H9 (cell line): Measurements from ENCODE around the gene SLC28A3. TPM values are rescaled to one million over a fixed set of nuclear protein-coding genes. Genes with fewer than 3 reads are reported as not detected.

ENCODE experiments used
- DNase-seq: peaks from one replicate; pipeline ENCODE4 v3.0.0-alpha.2; 2017
- H2AFZ ChIP-seq: one replicate; pipeline ENCODE4 v1.6.1; 2013; ENCODE audit warnings: mild to moderate bottlenecking, low read length, control low read depth, moderate library complexity
- H2AK5ac ChIP-seq: 2 replicates; pipeline ENCODE4 v1.6.1; 2013; ENCODE audit warnings: low read length, control low read depth, mixed read lengths; ENCODE audit not compliant: insufficient read length
- H2BK120ac ChIP-seq: one replicate; pipeline ENCODE4 v1.6.1; 2013; ENCODE audit warnings: low read depth, mild to moderate bottlenecking, low read length, control low read depth, inconsistent platforms; ENCODE audit not compliant: poor library complexity, severe bottlenecking
- H2BK12ac ChIP-seq: 2 replicates; pipeline ENCODE4 v1.6.1; 2013; ENCODE audit warnings: low read length, control low read depth, mixed read lengths, low read depth; ENCODE audit not compliant: insufficient read length
- H2BK15ac ChIP-seq: 2 replicates; pipeline ENCODE4 v1.6.1; 2013; ENCODE audit warnings: low read depth, low read length, control low read depth
- H2BK20ac ChIP-seq: one replicate; pipeline ENCODE4 v1.6.1; 2013; ENCODE audit warnings: low read depth, mild to moderate bottlenecking, low read length, control low read depth, inconsistent platforms; ENCODE audit not compliant: poor library complexity, severe bottlenecking
- H2BK5ac ChIP-seq: 2 replicates; pipeline ENCODE4 v1.6.1; 2013; ENCODE audit warnings: low read length, control low read depth, mixed read lengths; ENCODE audit not compliant: insufficient read length
- H3K14ac ChIP-seq: 2 replicates; pipeline ENCODE4 v1.6.1; 2013; ENCODE audit warnings: low read length, control low read depth; ENCODE audit not compliant: insufficient read depth
- H3K18ac ChIP-seq: 2 replicates; pipeline ENCODE4 v1.6.1; 2013; ENCODE audit warnings: low read depth, mild to moderate bottlenecking, mixed read lengths, low read length, control low read depth; ENCODE audit not compliant: insufficient read length
- H3K23ac ChIP-seq: 2 replicates; pipeline ENCODE4 v1.6.1; 2013; ENCODE audit warnings: low read length, control low read depth, mixed read lengths, low read depth; ENCODE audit not compliant: insufficient read length
- H3K23me2 ChIP-seq: 2 replicates; pipeline ENCODE4 v1.6.1; 2013; ENCODE audit warnings: low read depth, mild to moderate bottlenecking, mixed read lengths, low read length, control low read depth; ENCODE audit not compliant: insufficient read length, poor library complexity, severe bottlenecking
- H3K27ac ChIP-seq: 2 replicates; pipeline ENCODE4 v1.5.1; 2013; ENCODE audit warnings: low read length, control low read depth, mixed read lengths, low read depth; ENCODE audit not compliant: insufficient read length
- H3K27me3 ChIP-seq: 2 replicates; pipeline ENCODE4 v1.6.1; 2013; ENCODE audit warnings: low read length, control low read depth, inconsistent platforms; ENCODE audit not compliant: insufficient read depth
- H3K4ac ChIP-seq: 2 replicates; pipeline ENCODE4 v1.6.1; 2013; ENCODE audit warnings: low read depth, mild to moderate bottlenecking, control low read depth, inconsistent platforms, low read length, moderate library complexity
- H3K4me1 ChIP-seq: 2 replicates; pipeline ENCODE4 v1.6.1; 2013; ENCODE audit warnings: low read length, control low read depth, inconsistent platforms; ENCODE audit not compliant: insufficient read depth
- H3K4me2 ChIP-seq: 2 replicates; pipeline ENCODE4 v1.6.1; 2013; ENCODE audit warnings: low read length, control low read depth, mixed read lengths; ENCODE audit not compliant: insufficient read length, insufficient read depth
- H3K56ac ChIP-seq: 2 replicates; pipeline ENCODE4 v1.6.1; 2013; ENCODE audit warnings: low read depth, mild to moderate bottlenecking, mixed read lengths, low read length, control low read depth; ENCODE audit not compliant: insufficient read length
- H3K79me1 ChIP-seq: 2 replicates; pipeline ENCODE4 v1.6.1; 2013; ENCODE audit warnings: low read depth, mild to moderate bottlenecking, moderate library complexity, low read length, control low read depth, inconsistent platforms; ENCODE audit not compliant: insufficient read depth, poor library complexity, severe bottlenecking
- H3K79me2 ChIP-seq: 2 replicates; pipeline ENCODE4 v1.6.1; 2013; ENCODE audit warnings: low read length, control low read depth, inconsistent platforms; ENCODE audit not compliant: insufficient read depth
- H3K9ac ChIP-seq: 2 replicates; pipeline ENCODE4 v1.6.1; 2013; ENCODE audit warnings: low read length, control low read depth, mixed read lengths; ENCODE audit not compliant: insufficient read length; ENCODE audit errors: extremely low read depth
- H3K9me3 ChIP-seq: one replicate; pipeline ENCODE4 v1.6.1; 2013; ENCODE audit warnings: low read depth, low read length, inconsistent platforms; ENCODE audit not compliant: control insufficient read depth
- H3T11ph ChIP-seq: one replicate; pipeline ENCODE4 v1.6.1; 2013; ENCODE audit warnings: mild to moderate bottlenecking, low read length, control low read depth, inconsistent platforms
- H4K20me1 ChIP-seq: one replicate; pipeline ENCODE4 v1.6.1; 2013; ENCODE audit not compliant: control insufficient read depth, insufficient read length, insufficient read depth
- H4K5ac ChIP-seq: 2 replicates; pipeline ENCODE4 v1.6.1; 2013; ENCODE audit warnings: low read depth, mild to moderate bottlenecking, mixed read lengths, low read length, control low read depth; ENCODE audit not compliant: insufficient read length
- H4K8ac ChIP-seq: replicated peaks from 2 replicates; pipeline ENCODE4 v1.6.1; 2013; ENCODE audit warnings: low read length, control low read depth, mixed read lengths, low read depth; ENCODE audit not compliant: insufficient read length
- H4K91ac ChIP-seq: 2 replicates; pipeline ENCODE4 v1.6.1; 2013; ENCODE audit warnings: low read depth, mild to moderate bottlenecking, moderate library complexity, mixed read lengths, low read length, control low read depth; ENCODE audit not compliant: insufficient read length
- H3K27ac Mint-ChIP-seq, 3 experiments: 2 replicates in 2 of 3; 3 replicates in 1 of 3; pipeline ENCODE4 v1.8.0; 2020 to 2021; ENCODE audit warnings: mixed read lengths in 3 of 3, mild to moderate bottlenecking in 1 of 3, moderate library complexity in 1 of 3
- H3K27me3 Mint-ChIP-seq: 2 replicates; pipeline ENCODE4 v1.8.0; 2021; ENCODE audit warnings: low read depth, mild to moderate bottlenecking, moderate library complexity, mixed read lengths
- H3K36me3 Mint-ChIP-seq, 3 experiments: 2 replicates in 2 of 3; 3 replicates in 1 of 3; pipeline ENCODE4 v1.8.0; 2020 to 2021; ENCODE audit warnings: low read depth in 3 of 3, mixed read lengths in 3 of 3; ENCODE audit not compliant: insufficient read depth in 1 of 3
- H3K4me1 Mint-ChIP-seq, 2 experiments: 2 replicates each; pipeline ENCODE4 v1.8.0; 2020; ENCODE audit warnings: mixed read lengths in 2 of 2
- H3K4me3 Mint-ChIP-seq, 2 experiments: 2 replicates in 1 of 2; 3 replicates in 1 of 2; pipeline ENCODE4 v1.8.0; 2020 to 2021; ENCODE audit warnings: mild to moderate bottlenecking in 2 of 2, mixed read lengths in 2 of 2, moderate library complexity in 1 of 2
- H3K9me3 Mint-ChIP-seq, 2 experiments: 2 replicates in 1 of 2; 3 replicates in 1 of 2; pipeline ENCODE4 v1.8.0; 2020; ENCODE audit warnings: mild to moderate bottlenecking in 2 of 2, mixed read lengths in 2 of 2, moderate library complexity in 1 of 2
- CTCF ChIP-seq: fragments of 200-600 bp; sonication (generic); conservative IDR thresholded peaks from 3 replicates; pipeline ENCODE4 v1.8.0; 2021; ENCODE audit warnings: antibody characterized with exemption, mild to moderate bottlenecking
- total RNA-seq: library from RNA; stranded (reverse); gene quantifications from 2 replicates; pipeline ENCODE4 v1.2.1, GENCODE V29; 2021

Gene SLC28A3
- total RNA-seq, 1 experiment from 2014 or later = not detected

DNA sequence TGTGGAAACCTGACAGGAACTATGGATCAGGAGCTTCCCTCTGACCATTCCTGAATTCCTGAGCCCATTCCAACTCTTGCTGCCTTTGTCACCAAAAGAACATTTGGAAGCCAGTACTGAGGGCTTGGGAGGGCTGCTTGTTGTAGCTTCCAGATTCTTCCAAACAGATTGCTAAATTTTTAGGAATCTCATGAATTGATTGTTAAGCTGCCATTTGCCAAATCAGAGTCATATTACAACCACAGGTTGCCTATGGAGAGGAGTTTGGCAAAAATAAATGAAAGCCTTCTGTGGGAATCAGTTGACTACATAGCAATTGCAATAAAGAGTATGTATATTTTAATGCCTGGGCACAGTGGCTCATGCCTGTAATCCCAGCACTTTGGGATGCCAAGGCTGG is 39.2 kb upstream of the SLC28A3 start:
- H2BK20ac ChIP-seq = no peak overlapping the region
- H3K27ac Mint-ChIP-seq = no peak overlapping the region; a peak in 1 of 7 replicates
- H3K79me1 ChIP-seq = no peaks in the 10 kb centered on the region
- peaks cover 1% of the 10 kb centered on the region; the same call in 1 of the 2 replicates for H3K27me3 Mint-ChIP-seq
- no peak for DNase-seq
- H3K23ac ChIP-seq = no peak overlapping the region
- H3T11ph ChIP-seq = no peak overlapping the region
- no peaks in the 10 kb centered on the region for H3K79me2 ChIP-seq
- H2BK12ac ChIP-seq = no peak overlapping the region
- H4K20me1 ChIP-seq = no peaks in the 10 kb centered on the region
- H2AFZ ChIP-seq = no peak overlapping the region
- H3K4me1 Mint-ChIP-seq = no peaks in the 10 kb centered on the region
- no peaks in the 10 kb centered on the region for H3K9me3 ChIP-seq
- no peak overlapping the region for H3K4me2 ChIP-seq
- no peak overlapping the region for H4K91ac ChIP-seq
- H3K4me1 ChIP-seq = no peaks in the 10 kb centered on the region
- no peak overlapping the region for H3K9ac ChIP-seq
- H3K27ac ChIP-seq = no peak overlapping the region
- no peak overlapping the region for H3K14ac ChIP-seq
- H4K8ac ChIP-seq = no peak overlapping the region
- no peaks in the 10 kb centered on the region; a peak in 1 of 7 replicates for H3K36me3 Mint-ChIP-seq
- H2BK15ac ChIP-seq = no peak overlapping the region
- no peak overlapping the region for H4K5ac ChIP-seq
- H2AK5ac ChIP-seq = no peak overlapping the region
- H3K18ac ChIP-seq = no peak overlapping the region
- no peaks in the 10 kb centered on the region for H3K23me2 ChIP-seq
- H3K56ac ChIP-seq = no peak overlapping the region
- no peaks in the 10 kb centered on the region for H3K27me3 ChIP-seq
- no peak overlapping the region for H3K4ac ChIP-seq
- H2BK5ac ChIP-seq = no peak overlapping the region
- no peak for TF ChIP-seq CTCF
- H2BK120ac ChIP-seq = no peak overlapping the region
- no peak overlapping the region for H3K4me3 Mint-ChIP-seq
- H3K9me3 Mint-ChIP-seq = no peaks in the 10 kb centered on the region
